ENCODE data around the gene MCCC1. TPM values are rescaled to one million over a fixed set of nuclear protein-coding genes. Genes with fewer than 3 reads are reported as not detected.

MCCC1 gene
- 52.6 and 56.8 TPM in 2 replicates for total RNA-seq (2021)
- Bru-seq, nascent RNA = percentile 83 among the genes with signal in this experiment
- BruChase-seq, experiment 1, labeled RNA remaining after a 2-hour chase = percentile 79 among the genes with signal in this experiment
- percentile 60 among the genes with signal in this experiment for BruChase-seq, experiment 2, labeled RNA remaining after a 6-hour chase
- long read RNA-seq, transcript MCCC1-201 (19 exons, 2,545 nt) = major isoform, 115 of 134 reads
- long read RNA-seq, partial matches to known transcripts = 8 of 134 reads
- long read RNA-seq, other reads (novel, unspliced or antisense) = 11 of 134 reads

DNA sequence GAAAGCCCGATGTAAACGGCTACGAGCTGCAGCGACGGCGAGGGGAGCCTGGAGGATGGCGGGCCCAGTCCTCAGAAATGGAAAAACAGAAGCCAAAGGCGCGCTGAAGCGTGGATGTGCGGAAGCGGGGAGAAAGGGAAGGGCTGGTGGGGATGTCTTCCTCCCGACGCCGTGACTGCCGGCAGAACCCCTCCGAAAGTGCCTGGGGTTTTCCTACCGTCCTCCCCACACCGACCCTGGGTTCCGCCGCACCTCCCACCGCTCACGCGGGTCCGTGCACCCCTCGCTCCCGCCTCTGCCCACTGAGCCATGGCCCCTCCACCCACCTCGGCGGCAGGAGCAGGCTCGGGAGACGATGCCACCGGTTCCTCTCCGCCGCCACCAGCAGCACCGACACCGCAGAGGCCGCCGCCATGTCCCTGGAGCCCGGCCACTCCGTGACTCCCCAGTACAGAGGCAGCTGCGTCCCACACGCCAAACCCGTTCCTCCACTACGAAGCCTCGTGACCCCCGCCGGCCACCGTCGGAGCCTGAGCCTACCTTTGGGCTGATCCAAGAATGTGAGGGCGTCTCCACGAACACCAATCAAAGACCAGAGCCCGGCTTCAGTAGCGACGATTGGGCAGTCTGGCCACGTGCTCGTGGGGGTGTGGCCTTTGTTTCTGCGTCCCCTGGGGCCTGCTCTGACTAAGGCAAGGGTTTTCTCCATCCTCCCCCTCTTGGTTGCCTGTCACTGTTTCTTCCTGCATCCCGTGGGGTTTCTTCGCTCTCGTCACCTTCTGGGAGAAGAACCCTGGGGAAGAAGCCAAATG, at the start of gene MCCC1:
Gene MCCC1 (minus strand): TSS at position 471 of the 812 bp plus-strand sequence. CDS start 56 bp downstream, at position 415.
- Histone ChIP-seq H3K27ac (peak within 1 kb of the TSS; percentile 52), H3K27me3 (ENCODE audit: insufficient read depth, low read depth) (no peaks in the 10 kb centered on the region), H3K9me3 (ENCODE audit: insufficient read depth, low read depth) (no peaks in the 10 kb centered on the region), H3K4me1 (replicated peaks; ENCODE audit: insufficient read depth) (peaks cover 26% of the 10 kb centered on the region), H3K36me3 (ENCODE audit: low read depth) (no peaks in the 10 kb centered on the region), H3F3A (ENCODE audit: insufficient read depth, low read depth) (peaks cover 25% of the 10 kb centered on the region; the same call in 1 of the 2 replicates), H3K79me2 (ENCODE audit: low read depth) (peaks cover 35% of the 10 kb centered on the region), H3K9me2 (ENCODE audit: insufficient read depth) (no peaks in the 10 kb centered on the region), H3K4me3 (peak within 1 kb of the TSS; percentile 86), H4K20me1 (ENCODE audit: insufficient read depth) (no peaks in the 10 kb centered on the region), H2AFZ (peak within 1 kb of the TSS; percentile 96), H3K4me2 (peak within 1 kb of the TSS; percentile 93)
- intact Hi-C loops (cut with micrococcal nuclease; ENCODE audit: unreplicated experiment) = loop anchor here (1.0 to 10.0 kb wide), 2 partner anchors 119 to 384 kb away; partner anchors contain the start of gene DCUN1D1
- ChIA-PET CTCF (interaction anchor here (0.8 kb wide), 1 partner anchor 287 kb away, joined by 4 read pairs; no protein-coding TSS in a partner anchor), POLR2A (ENCODE audit: unreplicated experiment) (interaction anchor here (0.5 to 1.6 kb wide), 3 partner anchors 9 to 599 kb away, joined by 3 to 9 read pairs (median 4); partner anchors contain the start of gene YEATS2)
- no peak for TF ChIP-seq EZH2 (IDR thresholded peaks at IDR 0.05; ENCODE audit: low read depth)
- TF ChIP-seq, protein P1, sequence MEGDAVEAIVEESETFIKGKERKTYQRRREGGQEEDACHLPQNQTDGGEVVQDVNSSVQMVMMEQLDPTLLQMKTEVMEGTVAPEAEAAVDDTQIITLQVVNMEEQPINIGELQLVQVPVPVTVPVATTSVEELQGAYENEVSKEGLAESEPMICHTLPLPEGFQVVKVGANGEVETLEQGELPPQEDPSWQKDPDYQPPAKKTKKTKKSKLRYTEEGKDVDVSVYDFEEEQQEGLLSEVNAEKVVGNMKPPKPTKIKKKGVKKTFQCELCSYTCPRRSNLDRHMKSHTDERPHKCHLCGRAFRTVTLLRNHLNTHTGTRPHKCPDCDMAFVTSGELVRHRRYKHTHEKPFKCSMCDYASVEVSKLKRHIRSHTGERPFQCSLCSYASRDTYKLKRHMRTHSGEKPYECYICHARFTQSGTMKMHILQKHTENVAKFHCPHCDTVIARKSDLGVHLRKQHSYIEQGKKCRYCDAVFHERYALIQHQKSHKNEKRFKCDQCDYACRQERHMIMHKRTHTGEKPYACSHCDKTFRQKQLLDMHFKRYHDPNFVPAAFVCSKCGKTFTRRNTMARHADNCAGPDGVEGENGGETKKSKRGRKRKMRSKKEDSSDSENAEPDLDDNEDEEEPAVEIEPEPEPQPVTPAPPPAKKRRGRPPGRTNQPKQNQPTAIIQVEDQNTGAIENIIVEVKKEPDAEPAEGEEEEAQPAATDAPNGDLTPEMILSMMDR (conservative IDR thresholded peaks at IDR 0.05) = no peak
- no TSS peak for BruUV-seq (replicated peaks)
- peak; percentile 100 for DNase-seq

DNA sequence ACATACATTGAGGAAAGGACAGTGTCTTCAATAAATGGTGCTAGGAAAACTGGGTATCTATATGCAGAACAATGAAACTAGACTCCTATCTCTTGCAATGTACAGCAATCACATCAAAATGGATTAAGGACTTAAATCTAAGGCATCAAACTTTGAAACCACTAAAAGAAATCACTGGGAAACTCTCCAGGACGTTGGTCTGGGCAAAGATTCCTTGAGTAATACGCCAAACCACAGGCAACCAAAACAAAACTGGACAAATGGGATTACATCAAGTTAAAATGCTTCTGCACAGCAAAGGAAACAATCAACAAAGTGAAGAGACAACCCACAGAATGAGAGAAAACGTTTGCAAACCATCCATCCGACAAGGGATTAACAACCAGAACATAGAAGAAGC, 48.8 kb upstream of the MCCC1 start:
- H3K36me3 ChIP-seq (ENCODE audit: low read depth) = no peaks in the 10 kb centered on the region
- H3K79me2 ChIP-seq (ENCODE audit: low read depth) = no peaks in the 10 kb centered on the region
- H3K27ac ChIP-seq = no peak overlapping the region
- CTCF ChIA-PET = interaction anchor here (0.8 kb wide), 1 partner anchor 11 kb away, joined by 3 read pairs; no protein-coding TSS in a partner anchor
- no TSS peak for BruUV-seq (replicated peaks)
- DNase-seq = peak in 1 of 2 experiments; percentile 12
- no peaks in the 10 kb centered on the region for H3K9me2 ChIP-seq (ENCODE audit: insufficient read depth)
- no peaks in the 10 kb centered on the region for H4K20me1 ChIP-seq (ENCODE audit: insufficient read depth)
- H2AFZ ChIP-seq = no peak overlapping the region
- H3K4me1 ChIP-seq (replicated peaks; ENCODE audit: insufficient read depth) = peaks cover 6% of the 10 kb centered on the region; the same call in 1 of the 2 replicates
- TF ChIP-seq EZH2 (IDR thresholded peaks at IDR 0.05; ENCODE audit: low read depth) = no peak
- TF ChIP-seq, protein P1 (conservative IDR thresholded peaks at IDR 0.05) = no peak
- POLR2A ChIA-PET (ENCODE audit: unreplicated experiment) = no interaction called here
- intact Hi-C loops (cut with micrococcal nuclease; ENCODE audit: unreplicated experiment) = no loop called here
- no peaks in the 10 kb centered on the region for H3K9me3 ChIP-seq (ENCODE audit: insufficient read depth, low read depth)
- H3K4me2 ChIP-seq = no peak overlapping the region
- H3K4me3 ChIP-seq = no peak overlapping the region
- no peaks in the 10 kb centered on the region for H3K27me3 ChIP-seq (ENCODE audit: insufficient read depth, low read depth)
- H3F3A ChIP-seq (ENCODE audit: insufficient read depth, low read depth) = no peaks in the 10 kb centered on the region; the same call in 1 of the 2 replicates

DNA sequence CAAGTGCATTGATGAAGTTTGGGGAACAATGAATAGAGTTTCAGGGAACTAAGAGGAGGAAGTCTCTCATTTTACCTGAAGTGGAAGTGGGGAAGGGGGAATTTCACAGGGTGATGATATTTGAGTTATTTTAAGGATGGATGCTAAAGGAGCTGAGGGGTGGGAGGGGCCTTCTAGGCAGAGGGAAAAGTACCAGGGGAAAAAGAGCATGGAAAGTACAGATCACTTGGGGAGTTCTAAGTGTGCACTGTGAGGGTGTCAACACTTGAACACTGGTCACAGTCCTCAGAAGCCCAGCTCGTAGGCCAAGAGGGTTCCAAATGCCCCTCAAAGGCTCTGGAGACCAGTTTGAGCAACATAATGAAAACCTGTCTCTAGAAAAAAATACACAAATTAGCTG, 45.1 kb upstream of the MCCC1 start:
- Histone ChIP-seq H4K20me1 (ENCODE audit: insufficient read depth) (no peaks in the 10 kb centered on the region), H3K27me3 (ENCODE audit: insufficient read depth, low read depth) (no peaks in the 10 kb centered on the region), H3K9me2 (ENCODE audit: insufficient read depth) (no peaks in the 10 kb centered on the region), H3K4me2 (no peak overlapping the region), H3K4me1 (replicated peaks; ENCODE audit: insufficient read depth) (no peaks in the 10 kb centered on the region), H3K27ac (no peak overlapping the region), H2AFZ (no peak overlapping the region), H3F3A (ENCODE audit: insufficient read depth, low read depth) (no peaks in the 10 kb centered on the region), H3K79me2 (ENCODE audit: low read depth) (no peaks in the 10 kb centered on the region), H3K9me3 (ENCODE audit: insufficient read depth, low read depth) (no peaks in the 10 kb centered on the region), H3K4me3 (no peak overlapping the region), H3K36me3 (ENCODE audit: low read depth) (no peaks in the 10 kb centered on the region)
- ChIA-PET CTCF (no interaction called here), POLR2A (ENCODE audit: unreplicated experiment) (no interaction called here)
- BruUV-seq (replicated peaks) = no TSS peak
- no peak for TF ChIP-seq EZH2 (IDR thresholded peaks at IDR 0.05; ENCODE audit: low read depth)
- TF ChIP-seq, protein P1 (conservative IDR thresholded peaks at IDR 0.05) = no peak
- DNase-seq = peak in 1 of 2 experiments; percentile 27
- intact Hi-C loops (cut with micrococcal nuclease; ENCODE audit: unreplicated experiment) = no loop called here

Measured in PC-9 (cell line).